ENCODE data around the gene SDSL. TPM values are rescaled to one million over a fixed set of nuclear protein-coding genes. Genes with fewer than 3 reads are reported as not detected.

SDSL gene
- total RNA-seq, 1 experiment from 2014 or later, result 0.46 TPM

DNA sequence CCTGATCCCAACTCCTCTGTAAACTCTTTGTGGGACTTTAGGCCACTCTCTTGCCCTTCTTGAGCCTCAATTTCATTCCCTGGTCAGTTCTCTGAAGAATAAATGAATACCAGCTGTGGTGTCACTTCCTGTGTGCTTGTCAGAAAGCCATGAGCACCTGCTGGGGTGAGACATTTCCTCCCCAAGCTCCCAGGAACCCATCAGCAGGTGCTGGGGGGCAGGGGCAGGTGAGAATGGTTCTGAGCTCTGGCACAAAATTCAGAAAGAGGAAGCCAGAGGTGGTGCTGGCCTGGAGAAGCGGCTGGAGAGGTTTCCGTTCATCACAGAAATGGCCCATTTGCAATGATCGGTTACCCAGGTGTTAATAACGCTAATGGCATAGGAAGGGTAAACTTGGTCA, 34.6 kb downstream of the SDSL start:
- H3K27ac Mint-ChIP-seq, result no peak overlapping the region
- H2BK120ac ChIP-seq (ENCODE audit: low read depth, low read length, poor library complexity, severe bottlenecking), result no peak overlapping the region
- peaks cover 50% of the 10 kb centered on the region for H3K27me3 Mint-ChIP-seq (ENCODE audit: low read depth)
- no peaks in the 10 kb centered on the region; a peak in 1 of 7 replicates for H3K36me3 Mint-ChIP-seq (ENCODE audit: insufficient read depth in 1 of 3, low read depth in 3 of 3)
- H4K5ac ChIP-seq (ENCODE audit: insufficient read length, low read depth, low read length), result no peak overlapping the region
- H2BK20ac ChIP-seq (ENCODE audit: low read depth, low read length, poor library complexity, severe bottlenecking), result no peak overlapping the region
- H3K4me1 Mint-ChIP-seq, result peaks cover 12 to 16% of the 10 kb centered on the region in 2 experiments
- no peaks in the 10 kb centered on the region for H3K79me2 ChIP-seq (ENCODE audit: insufficient read depth, low read length)
- H3K18ac ChIP-seq (ENCODE audit: insufficient read length, low read depth, low read length), result no peak overlapping the region
- no peak overlapping the region for H4K91ac ChIP-seq (ENCODE audit: insufficient read length, low read depth, low read length)
- DNase-seq, result no peak
- H2BK15ac ChIP-seq (ENCODE audit: low read depth, low read length), result no peak overlapping the region
- H3K4ac ChIP-seq (ENCODE audit: low read depth, low read length), result no peak overlapping the region
- no peak overlapping the region for H3K56ac ChIP-seq (ENCODE audit: insufficient read length, low read depth, low read length)
- H3K79me1 ChIP-seq (ENCODE audit: insufficient read depth, low read depth, low read length, poor library complexity, severe bottlenecking), result no peaks in the 10 kb centered on the region
- no peak overlapping the region for H4K8ac ChIP-seq (replicated peaks; ENCODE audit: insufficient read length, low read depth, low read length)
- no peak overlapping the region for H3K23ac ChIP-seq (ENCODE audit: insufficient read length, low read depth, low read length)
- no peaks in the 10 kb centered on the region for H3K23me2 ChIP-seq (ENCODE audit: insufficient read length, low read depth, low read length, poor library complexity, severe bottlenecking)
- no peak overlapping the region for H3K27ac ChIP-seq (ENCODE audit: insufficient read length, low read depth, low read length)
- H3K4me3 Mint-ChIP-seq, result no peak overlapping the region
- no peak overlapping the region for H2AFZ ChIP-seq (ENCODE audit: low read length)
- TF ChIP-seq, protein P1, sequence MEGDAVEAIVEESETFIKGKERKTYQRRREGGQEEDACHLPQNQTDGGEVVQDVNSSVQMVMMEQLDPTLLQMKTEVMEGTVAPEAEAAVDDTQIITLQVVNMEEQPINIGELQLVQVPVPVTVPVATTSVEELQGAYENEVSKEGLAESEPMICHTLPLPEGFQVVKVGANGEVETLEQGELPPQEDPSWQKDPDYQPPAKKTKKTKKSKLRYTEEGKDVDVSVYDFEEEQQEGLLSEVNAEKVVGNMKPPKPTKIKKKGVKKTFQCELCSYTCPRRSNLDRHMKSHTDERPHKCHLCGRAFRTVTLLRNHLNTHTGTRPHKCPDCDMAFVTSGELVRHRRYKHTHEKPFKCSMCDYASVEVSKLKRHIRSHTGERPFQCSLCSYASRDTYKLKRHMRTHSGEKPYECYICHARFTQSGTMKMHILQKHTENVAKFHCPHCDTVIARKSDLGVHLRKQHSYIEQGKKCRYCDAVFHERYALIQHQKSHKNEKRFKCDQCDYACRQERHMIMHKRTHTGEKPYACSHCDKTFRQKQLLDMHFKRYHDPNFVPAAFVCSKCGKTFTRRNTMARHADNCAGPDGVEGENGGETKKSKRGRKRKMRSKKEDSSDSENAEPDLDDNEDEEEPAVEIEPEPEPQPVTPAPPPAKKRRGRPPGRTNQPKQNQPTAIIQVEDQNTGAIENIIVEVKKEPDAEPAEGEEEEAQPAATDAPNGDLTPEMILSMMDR (conservative IDR thresholded peaks at IDR 0.05), result no peak
- no peaks in the 10 kb centered on the region; the same call in 1 of the 2 replicates for H3K27me3 ChIP-seq (ENCODE audit: insufficient read depth, low read length)
- H2BK12ac ChIP-seq (ENCODE audit: insufficient read length, low read depth, low read length), result no peak overlapping the region
- H3T11ph ChIP-seq (ENCODE audit: low read length), result no peak overlapping the region
- peaks cover 2% of the 10 kb centered on the region; the same call in 1 of the 2 replicates for H3K4me1 ChIP-seq (ENCODE audit: insufficient read depth, low read length)
- H3K4me2 ChIP-seq (ENCODE audit: insufficient read depth, insufficient read length, low read length), result no peak overlapping the region
- no peak overlapping the region for H3K14ac ChIP-seq (ENCODE audit: insufficient read depth, low read length)
- H3K9me3 Mint-ChIP-seq, result no peaks in the 10 kb centered on the region; a peak in 1 of 5 replicates
- no peak overlapping the region for H3K9ac ChIP-seq (ENCODE audit: extremely low read depth, insufficient read length, low read length)
- H2BK5ac ChIP-seq (ENCODE audit: insufficient read length, low read length), result no peak overlapping the region
- no CpG with 5 or more reads among the region's 4 CpGs for WGBS (ENCODE audit: extremely low coverage, insufficient read length, low lambda C conversion rate)
- no peaks in the 10 kb centered on the region for H4K20me1 ChIP-seq (ENCODE audit: control insufficient read depth, insufficient read depth, insufficient read length)
- no peak overlapping the region for H2AK5ac ChIP-seq (ENCODE audit: insufficient read length, low read length)
- H3K9me3 ChIP-seq (ENCODE audit: control insufficient read depth, low read depth, low read length), result no peaks in the 10 kb centered on the region
